HL-60 (cell line): ENCODE results near the gene PRDM15.

Experiments
- DNase-seq, 2 experiments: peaks; one replicate each; pipeline ENCODE4 v3.0.0-alpha.2; 2010 to 2020; ENCODE audit warnings: low read depth in 1 of 2, low spot score in 1 of 2
- H3K27ac ChIP-seq: fragments of 250-450 bp; sonication (Bioruptor Pico); replicated peaks from 2 replicates; pipeline ENCODE4 v1.5.1; 2020; ENCODE audit warnings: mild to moderate bottlenecking, moderate library complexity
- H3K27me3 ChIP-seq: fragments of 250-450 bp; sonication (Bioruptor Pico); 2 replicates; pipeline ENCODE4 v1.5.1; 2021; ENCODE audit warnings: mild to moderate bottlenecking, moderate library complexity; ENCODE audit not compliant: insufficient read depth, poor library complexity, severe bottlenecking
- H3K4me3 ChIP-seq: replicated peaks from 2 replicates; pipeline ENCODE4 v1.5.1; 2011; ENCODE audit warnings: mild to moderate bottlenecking, control low read depth, low read length; ENCODE audit not compliant: insufficient read depth
- CTCF ChIP-seq: IDR thresholded peaks from one replicate; pipeline ENCODE4 v1.5.1; 2011; ENCODE audit warnings: low read length, control low read depth, inconsistent platforms; ENCODE audit not compliant: insufficient read depth
- GABPA ChIP-seq: IDR thresholded peaks from 2 replicates; pipeline ENCODE4 v1.6.1; 2012; ENCODE audit warnings: low read depth
- POLR2AphosphoS5 ChIP-seq: IDR thresholded peaks from 2 replicates; pipeline ENCODE4 v1.6.1; 2012; ENCODE audit warnings: low read depth
- REST ChIP-seq: IDR thresholded peaks from 2 replicates; pipeline ENCODE4 v1.6.1; 2012; ENCODE audit warnings: low read depth; ENCODE audit not compliant: insufficient replicate concordance
- SPI1 ChIP-seq: IDR thresholded peaks from 2 replicates; pipeline ENCODE4 v1.6.1; 2012; ENCODE audit warnings: low read depth, mild to moderate bottlenecking, borderline replicate concordance

Gene PRDM15

GRCh38 chr21:41890355-41890754 lies 11.2 kb upstream of the PRDM15 start:
- no peak overlapping the region for H3K4me3 ChIP-seq
- H3K27ac ChIP-seq, result no peak overlapping the region
- DNase-seq, result no peak
- TF ChIP-seq CTCF (no peak), SPI1 (no peak), POLR2AphosphoS5 (no peak), REST (no peak), GABPA (no peak)
- no peaks in the 10 kb centered on the region for H3K27me3 ChIP-seq

- no peak overlapping the region for H3K27ac ChIP-seq
- no peak for DNase-seq
- no peaks in the 10 kb centered on the region for H3K27me3 ChIP-seq
- TF ChIP-seq POLR2AphosphoS5 (no peak), REST (no peak), SPI1 (no peak), GABPA (no peak), CTCF (no peak)
- no peak overlapping the region for H3K4me3 ChIP-seq
These were observed 9.7 kb upstream of the PRDM15 start for GRCh38 chr21:41888749-41889376.

- H3K27me3 ChIP-seq, result no peaks in the 10 kb centered on the region
- H3K4me3 ChIP-seq, result no peak overlapping the region
- TF ChIP-seq REST, result no peak
- TF ChIP-seq CTCF, result no peak
- no peak for TF ChIP-seq POLR2AphosphoS5
- no peak for TF ChIP-seq GABPA
- no peak overlapping the region for H3K27ac ChIP-seq
- peak in 1 of 2 experiments; percentile 11 for DNase-seq
These were observed 8.5 kb upstream of the PRDM15 start for GRCh38 chr21:41887667-41888066.
